OCI-LY3 (cell line): Measurements from ENCODE around the gene TMEM18.

Source experiments
- H2AFZ ChIP-seq: fragments of 200-600, 300-600 bp; shearing (Covaris generic); 2 replicates; pipeline ENCODE4 v1.6.0; 2014; ENCODE audit warnings: antibody characterized with exemption, low read depth, low read length
- H3K27ac ChIP-seq: fragments of 200-600, 300-600 bp; sonication (generic); 2 replicates; pipeline ENCODE4 v1.5.1; 2014; ENCODE audit warnings: mild to moderate bottlenecking, low read length, moderate library complexity, mixed read lengths
- H3K27me3 ChIP-seq: fragments of 200-600, 300-600 bp; sonication (generic); 2 replicates; pipeline ENCODE4 v1.6.1; 2014; ENCODE audit warnings: low read depth, low read length, mixed read lengths
- H3K36me3 ChIP-seq: fragments of 200-600, 300-600 bp; sonication (generic); replicated peaks from 2 replicates; pipeline ENCODE3; 2014; ENCODE audit warnings: low read depth, low read length, mixed read lengths
- H3K4me1 ChIP-seq: fragments of 300-600, 200-600 bp; sonication (generic); 2 replicates; pipeline ENCODE4 v1.6.1; 2014; ENCODE audit warnings: low read length, mixed read lengths
- H3K4me2 ChIP-seq: fragments of 200-600, 300-600 bp; sonication (generic); 2 replicates; pipeline ENCODE4 v1.6.1; 2014; ENCODE audit warnings: low read length, mixed read lengths
- H3K4me3 ChIP-seq: fragments of 300-600, 200-600 bp; sonication (generic); 2 replicates; pipeline ENCODE4 v1.5.1; 2014; ENCODE audit warnings: antibody characterized with exemption, mild to moderate bottlenecking, low read length, moderate library complexity
- H3K79me2 ChIP-seq: fragments of 300-600, 200-600 bp; shearing (Covaris generic); 2 replicates; pipeline ENCODE4 v1.6.1; 2014; ENCODE audit warnings: mild to moderate bottlenecking, low read length, mixed read lengths
- H3K9ac ChIP-seq: fragments of 300-600, 200-600 bp; shearing (Covaris generic); 2 replicates; pipeline ENCODE4 v1.6.0; 2014; ENCODE audit warnings: mild to moderate bottlenecking, low read length, moderate library complexity
- H3K9me3 ChIP-seq: fragments of 200-600, 300-600 bp; shearing (Covaris generic); 2 replicates; pipeline ENCODE4 v1.6.1; 2014; ENCODE audit warnings: low read length, mixed read lengths; ENCODE audit not compliant: insufficient read depth
- H4K20me1 ChIP-seq: fragments of 200-600, 300-600 bp; sonication (generic); 2 replicates; pipeline ENCODE4 v1.6.1; 2016; ENCODE audit warnings: low read length, mixed read lengths; ENCODE audit not compliant: insufficient read depth
- EZH2phosphoT487 ChIP-seq: fragments of 200-600 bp; shearing (Covaris generic); IDR thresholded peaks from 2 replicates; pipeline ENCODE4 v1.6.1; 2018; ENCODE audit warnings: antibody characterized with exemption, mixed run types, low read depth
- TF ChIP-seq, protein P1 (sequence below): fragments of 200-600, 300-600 bp; sonication (generic); IDR thresholded peaks from 2 replicates; pipeline ENCODE4 v1.5.1; 2014; ENCODE audit warnings: antibody characterized with exemption, low read length, low read depth

The TMEM18 gene

DNA sequence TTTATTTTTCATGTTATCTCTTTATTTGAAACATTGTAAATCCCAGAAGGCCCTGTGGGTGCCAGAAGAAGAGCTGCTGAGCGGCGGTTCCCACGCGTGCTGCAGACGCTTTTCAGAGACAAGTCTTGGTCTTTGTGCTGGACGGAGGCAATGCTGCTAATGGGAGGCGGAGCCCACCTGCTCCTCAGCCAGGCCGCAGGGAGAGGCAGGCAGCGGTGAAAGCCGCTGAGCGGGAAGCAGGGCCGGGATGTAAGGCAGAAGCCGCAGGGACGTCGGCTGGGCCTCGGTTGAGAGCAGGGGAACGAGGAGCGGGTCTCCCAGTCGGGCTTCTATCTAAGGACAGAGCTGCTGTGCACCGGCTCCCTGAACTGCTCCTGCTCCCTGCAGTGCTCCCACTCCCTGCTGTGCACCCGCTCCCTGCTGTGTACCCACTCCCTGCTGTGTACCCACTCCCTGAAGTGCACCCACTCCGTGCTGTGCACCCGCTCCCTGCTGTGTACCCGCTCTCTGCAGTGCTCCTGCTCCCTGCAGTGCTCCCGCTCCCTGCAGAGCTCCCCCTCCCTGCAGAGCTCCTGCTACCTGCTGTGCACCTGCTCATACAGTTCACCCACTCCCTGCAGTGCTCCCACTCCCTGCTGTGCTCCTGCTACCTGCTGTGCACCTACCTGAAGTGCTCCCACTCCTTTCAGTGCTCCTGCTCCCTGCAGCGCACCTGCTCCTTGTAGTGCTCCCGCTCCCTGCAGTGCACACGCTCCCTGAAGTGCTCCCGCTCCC, 16.4 kb downstream of the TMEM18 start:
- Histone ChIP-seq H3K27me3 (no peaks in the 10 kb centered on the region), H2AFZ (no peak overlapping the region), H3K36me3 (peaks cover 18% of the 10 kb centered on the region), H3K4me1 (no peaks in the 10 kb centered on the region), H3K79me2 (no peaks in the 10 kb centered on the region), H3K9ac (no peak overlapping the region), H3K4me3 (no peak overlapping the region), H4K20me1 (no peaks in the 10 kb centered on the region), H3K27ac (no peak overlapping the region), H3K4me2 (no peak overlapping the region), H3K9me3 (no peaks in the 10 kb centered on the region)
- TF ChIP-seq, protein P1, sequence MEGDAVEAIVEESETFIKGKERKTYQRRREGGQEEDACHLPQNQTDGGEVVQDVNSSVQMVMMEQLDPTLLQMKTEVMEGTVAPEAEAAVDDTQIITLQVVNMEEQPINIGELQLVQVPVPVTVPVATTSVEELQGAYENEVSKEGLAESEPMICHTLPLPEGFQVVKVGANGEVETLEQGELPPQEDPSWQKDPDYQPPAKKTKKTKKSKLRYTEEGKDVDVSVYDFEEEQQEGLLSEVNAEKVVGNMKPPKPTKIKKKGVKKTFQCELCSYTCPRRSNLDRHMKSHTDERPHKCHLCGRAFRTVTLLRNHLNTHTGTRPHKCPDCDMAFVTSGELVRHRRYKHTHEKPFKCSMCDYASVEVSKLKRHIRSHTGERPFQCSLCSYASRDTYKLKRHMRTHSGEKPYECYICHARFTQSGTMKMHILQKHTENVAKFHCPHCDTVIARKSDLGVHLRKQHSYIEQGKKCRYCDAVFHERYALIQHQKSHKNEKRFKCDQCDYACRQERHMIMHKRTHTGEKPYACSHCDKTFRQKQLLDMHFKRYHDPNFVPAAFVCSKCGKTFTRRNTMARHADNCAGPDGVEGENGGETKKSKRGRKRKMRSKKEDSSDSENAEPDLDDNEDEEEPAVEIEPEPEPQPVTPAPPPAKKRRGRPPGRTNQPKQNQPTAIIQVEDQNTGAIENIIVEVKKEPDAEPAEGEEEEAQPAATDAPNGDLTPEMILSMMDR: no peak
- no peak for TF ChIP-seq EZH2phosphoT487

DNA sequence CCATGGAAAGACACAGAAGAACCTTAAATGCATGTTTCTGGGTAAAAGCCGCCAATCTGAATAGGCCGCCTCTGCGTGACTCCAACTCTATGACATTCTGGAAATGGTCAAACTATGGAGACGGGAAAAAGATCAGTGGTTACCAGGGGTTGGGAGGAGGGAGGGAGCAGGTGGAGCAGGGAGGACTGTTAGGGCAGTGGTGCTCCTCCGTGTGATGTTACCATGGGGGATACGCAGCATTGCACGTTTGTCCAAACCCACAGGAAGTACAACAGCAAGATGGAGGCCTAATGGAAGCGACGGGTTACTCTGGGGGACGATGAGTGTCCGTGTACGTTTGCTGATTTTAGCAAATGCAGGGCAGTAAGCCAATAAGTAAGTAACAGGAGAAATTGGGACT, 17.2 kb downstream of the TMEM18 start:
- H3K9ac ChIP-seq: no peak overlapping the region
- H3K27me3 ChIP-seq: no peaks in the 10 kb centered on the region
- no peak overlapping the region for H3K4me3 ChIP-seq
- no peaks in the 10 kb centered on the region for H3K4me1 ChIP-seq
- H3K4me2 ChIP-seq: no peak overlapping the region
- no peaks in the 10 kb centered on the region for H4K20me1 ChIP-seq
- TF ChIP-seq, protein P1: no peak
- no peak overlapping the region for H3K27ac ChIP-seq
- H3K79me2 ChIP-seq: no peaks in the 10 kb centered on the region
- no peak overlapping the region for H2AFZ ChIP-seq
- H3K36me3 ChIP-seq: peaks cover 15% of the 10 kb centered on the region
- no peaks in the 10 kb centered on the region for H3K9me3 ChIP-seq

DNA sequence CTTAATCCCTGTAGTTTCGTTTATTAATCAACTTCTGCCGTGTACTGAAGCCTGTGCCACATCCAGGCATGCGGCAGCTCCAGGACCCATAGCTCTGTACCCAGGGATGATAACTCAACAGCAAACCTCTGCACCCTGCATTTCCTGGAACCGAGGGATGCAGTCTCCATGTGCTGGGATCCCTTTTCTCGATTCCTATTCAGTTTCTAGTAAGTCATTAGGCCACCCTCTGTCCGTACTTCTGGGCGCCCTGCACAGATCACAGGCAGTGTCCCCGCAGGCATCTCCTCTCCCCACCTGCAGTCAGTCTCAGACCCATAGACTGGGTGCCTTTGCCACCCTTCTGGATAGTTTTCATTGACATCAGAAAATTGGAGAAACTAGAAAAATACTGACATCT, 18.8 kb downstream of the TMEM18 start:
- H3K9me3 ChIP-seq: no peaks in the 10 kb centered on the region
- H3K27me3 ChIP-seq: no peaks in the 10 kb centered on the region
- TF ChIP-seq, protein P1: no peak
- TF ChIP-seq EZH2phosphoT487: no peak
- no peak overlapping the region for H3K9ac ChIP-seq
- H3K36me3 ChIP-seq: peaks cover 3% of the 10 kb centered on the region
- H3K4me1 ChIP-seq: no peaks in the 10 kb centered on the region
- H4K20me1 ChIP-seq: no peaks in the 10 kb centered on the region
- H3K79me2 ChIP-seq: no peaks in the 10 kb centered on the region
- no peak overlapping the region for H3K4me2 ChIP-seq
- no peak overlapping the region for H3K27ac ChIP-seq
- H3K4me3 ChIP-seq: no peak overlapping the region
- no peak overlapping the region for H2AFZ ChIP-seq

DNA sequence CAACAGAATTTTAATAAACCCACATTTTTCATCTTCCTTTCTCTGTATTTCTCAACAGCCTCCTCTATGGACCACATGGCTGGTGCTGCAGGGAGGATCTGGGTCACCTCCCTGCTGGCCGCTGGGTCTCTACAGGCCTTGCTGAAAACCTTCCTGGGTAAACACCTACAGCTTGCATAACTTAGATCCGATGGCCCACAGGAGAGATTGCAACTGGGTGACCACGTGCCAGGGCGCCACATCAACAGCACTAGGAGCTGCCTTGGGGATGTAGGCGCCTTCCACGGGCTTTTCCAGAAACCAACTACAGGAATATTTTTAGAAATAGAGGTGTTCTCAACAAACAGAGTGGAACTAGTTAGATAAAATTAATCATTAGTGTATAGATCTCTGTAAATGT, 19.4 kb downstream of the TMEM18 start:
- H3K4me2 ChIP-seq: no peak overlapping the region
- H3K4me1 ChIP-seq: no peaks in the 10 kb centered on the region
- H4K20me1 ChIP-seq: no peaks in the 10 kb centered on the region
- no peaks in the 10 kb centered on the region for H3K79me2 ChIP-seq
- no peak overlapping the region for H3K9ac ChIP-seq
- no peak overlapping the region for H3K27ac ChIP-seq
- no peak overlapping the region for H3K4me3 ChIP-seq
- H3K9me3 ChIP-seq: no peaks in the 10 kb centered on the region
- no peaks in the 10 kb centered on the region for H3K27me3 ChIP-seq
- H2AFZ ChIP-seq: no peak overlapping the region
- H3K36me3 ChIP-seq: no peaks in the 10 kb centered on the region
- TF ChIP-seq, protein P1: no peak
- no peak for TF ChIP-seq EZH2phosphoT487
